IMR-90 (cell line): ENCODE results near the gene PNMA6F. TPM values are rescaled to one million over a fixed set of nuclear protein-coding genes. Genes with fewer than 3 reads are reported as not detected.
"Not testable (repeated sequence)": the region's sequence is repeated elsewhere in the genome, so short reads cannot be mapped to it uniquely, and the experiment has no call there.

ENCODE experiments used
- ATAC-seq: fragments of 200-7000 bp; cut with Tn5 transposase; 2 replicates; pipeline ENCODE4 v1.9.1; 2020; ENCODE audit warnings: low read depth, mild to moderate bottlenecking, moderate library complexity
- BruUV-seq: library from RNA; stranded (reverse); fragments of 400-500 nt; replicated peaks from 2 replicates; lab custom pipeline; 2021; lab: Mats Ljungman, UMichigan
- CTCF ChIA-PET: fragments of 300-600 bp; formaldehyde crosslinking; extraction: SDS; loops from one replicate; lab custom pipeline; 2021; ENCODE audit warnings: antibody characterized with exemption; lab: Yijun Ruan, JAX
- POLR2A ChIA-PET: fragments of 300-600 bp; sonication (Branson Sonifier 250); formaldehyde crosslinking; loops from one replicate; lab custom pipeline; 2022; ENCODE audit warnings: antibody characterized with exemption; ENCODE audit not compliant: unreplicated experiment; lab: Charles Lee
- DNase-seq: peaks from one replicate; pipeline ENCODE4 v3.0.0; 2013
- H2AFZ ChIP-seq: replicated peaks from 2 replicates; pipeline ENCODE3; 2013; ENCODE audit warnings: low read length, mild to moderate bottlenecking; ENCODE audit not compliant: poor library complexity
- H2AK5ac ChIP-seq: 2 replicates; pipeline ENCODE4 v1.6.1; 2013; ENCODE audit warnings: low read depth, low read length, inconsistent platforms
- H2AK9ac ChIP-seq: replicated peaks from 2 replicates; pipeline ENCODE3; 2013; ENCODE audit warnings: mild to moderate bottlenecking, low read depth, low read length, moderate library complexity; ENCODE audit not compliant: poor library complexity
- H2BK120ac ChIP-seq: 2 replicates; pipeline ENCODE4 v1.6.1; 2013; ENCODE audit warnings: low read depth, low read length, inconsistent platforms
- H2BK15ac ChIP-seq: 3 replicates; pipeline ENCODE4 v1.6.1; 2013; ENCODE audit warnings: low read depth, low read length, inconsistent platforms
- H2BK20ac ChIP-seq: 2 replicates; pipeline ENCODE4 v1.6.1; 2013; ENCODE audit warnings: low read depth, mild to moderate bottlenecking, inconsistent platforms, low read length, moderate library complexity
- H2BK5ac ChIP-seq: 2 replicates; pipeline ENCODE4 v1.6.1; 2013; ENCODE audit warnings: mild to moderate bottlenecking, low read depth, low read length, inconsistent platforms; ENCODE audit not compliant: poor library complexity, severe bottlenecking
- H3K14ac ChIP-seq: replicated peaks from 2 replicates; pipeline ENCODE4 v1.6.1; 2013; ENCODE audit warnings: low read depth, low read length, inconsistent platforms
- H3K18ac ChIP-seq: 2 replicates; pipeline ENCODE4 v1.6.1; 2013; ENCODE audit warnings: low read depth, low read length, control low read depth
- H3K23ac ChIP-seq: 2 replicates; pipeline ENCODE4 v1.6.1; 2013; ENCODE audit warnings: low read depth, low read length, inconsistent platforms
- H3K27ac ChIP-seq: 2 replicates; pipeline ENCODE4 v1.5.1; 2013; ENCODE audit warnings: mild to moderate bottlenecking, control low read depth, low read length; ENCODE audit not compliant: insufficient read depth
- H3K27me3 ChIP-seq: 2 replicates; pipeline ENCODE4 v1.6.1; 2013; ENCODE audit warnings: low read length; ENCODE audit not compliant: control insufficient read depth, insufficient read depth
- H3K36me3 ChIP-seq: 2 replicates; pipeline ENCODE4 v1.6.1; 2013; ENCODE audit warnings: low read length, mixed read lengths; ENCODE audit not compliant: control insufficient read depth, insufficient read depth
- H3K4ac ChIP-seq: 2 replicates; pipeline ENCODE4 v1.6.1; 2013; ENCODE audit warnings: low read depth, low read length, inconsistent platforms
- H3K4me1 ChIP-seq: 2 replicates; pipeline ENCODE4 v1.6.1; 2013; ENCODE audit warnings: low read length, mixed read lengths; ENCODE audit not compliant: control insufficient read depth, insufficient read depth
- H3K4me2 ChIP-seq: 2 replicates; pipeline ENCODE4 v1.6.1; 2013; ENCODE audit warnings: low read depth, mild to moderate bottlenecking, control low read depth, low read length, moderate library complexity
- H3K4me3 ChIP-seq: 2 replicates; pipeline ENCODE4 v1.5.1; 2013; ENCODE audit warnings: low read depth, mild to moderate bottlenecking, control low read depth, low read length, moderate library complexity; ENCODE audit not compliant: insufficient read depth
- H3K56ac ChIP-seq: 2 replicates; pipeline ENCODE4 v1.6.1; 2013; ENCODE audit warnings: low read length, inconsistent platforms; ENCODE audit not compliant: insufficient read depth; ENCODE audit errors: extremely low read depth
- H3K79me1 ChIP-seq, 2 experiments: 2 replicates each; pipeline ENCODE4 v1.6.1; 2013; ENCODE audit warnings: low read length in 2 of 2, inconsistent platforms in 1 of 2, low read depth in 1 of 2
- H3K9ac ChIP-seq: 2 replicates; pipeline ENCODE4 v1.6.1; 2013; ENCODE audit warnings: low read depth, low read length, control low read depth
- H3K9me1 ChIP-seq: 2 replicates; pipeline ENCODE4 v1.6.1; 2013; ENCODE audit warnings: low read length, inconsistent platforms; ENCODE audit not compliant: insufficient read depth
- H3K9me3 ChIP-seq: 2 replicates; pipeline ENCODE4 v1.6.1; 2013; ENCODE audit warnings: low read length; ENCODE audit not compliant: control insufficient read depth, insufficient read depth
- H4K20me1 ChIP-seq: 2 replicates; pipeline ENCODE4 v1.6.1; 2013; ENCODE audit warnings: low read length, inconsistent platforms; ENCODE audit not compliant: insufficient read depth
- H4K5ac ChIP-seq: 2 replicates; pipeline ENCODE4 v1.6.1; 2013; ENCODE audit warnings: mild to moderate bottlenecking, low read depth, low read length, control low read depth
- H4K8ac ChIP-seq, 2 experiments: 2 replicates each; pipeline ENCODE4 v1.6.1; 2013; ENCODE audit warnings: low read depth in 2 of 2, low read length in 2 of 2, control low read depth in 1 of 2, inconsistent platforms in 1 of 2
- H4K91ac ChIP-seq: 2 replicates; pipeline ENCODE4 v1.6.1; 2013; ENCODE audit warnings: low read depth, low read length, inconsistent platforms; ENCODE audit not compliant: insufficient read depth
- WGBS, 2 experiments: methylation state at CpG; one replicate each; pipeline versions ENCODE4 v1.1.5 to v1.1.7; 2013; ENCODE audit warnings: missing lambda C conversion rate in 2 of 2; ENCODE audit not compliant: insufficient read length in 1 of 2; ENCODE audit errors: extremely low coverage in 2 of 2; 5-methylcytosine and 5-hydroxymethylcytosine counted together
- dilution Hi-C: fragments of 300-500 bp; cut with HindIII; formaldehyde crosslinking; loops from one replicate; pipeline ENCODE4 v1.14.3; 2018; ENCODE audit warnings: low sequenced_read_pairs; ENCODE audit not compliant: unreplicated experiment
- in situ Hi-C: fragments of 300-500 bp; cut with MboI; formaldehyde crosslinking; loops from 3 replicates; pipeline ENCODE4 v1.14.3; 2019; ENCODE audit warnings: low sequenced_read_pairs, inconsistent platforms, mixed read lengths
- intact Hi-C: fragments of 100-400 bp; cut with micrococcal nuclease; formaldehyde crosslinking; loops from 2 replicates; pipeline ENCODE4 v1.10.0; 2022
- polyA plus RNA-seq, 3 experiments: library from polyadenylated mRNA; depleted of rRNA; stranded (reverse); fragments of >200 nt; gene quantifications; 2 replicates each; pipeline ENCODE4 v1.2.3, GENCODE V29; 2012; ENCODE audit warnings: low replicate concordance in 1 of 3
- total RNA-seq: library from RNA; depleted of rRNA; stranded (reverse); fragments of >200 nt; gene quantifications from 2 replicates; pipeline ENCODE4 v1.2.3, GENCODE V29; 2012

Gene PNMA6F
- total and polyA plus RNA-seq, 2 of the 4 experiments (the other 2 are of a cell fraction): not detected

DNA sequence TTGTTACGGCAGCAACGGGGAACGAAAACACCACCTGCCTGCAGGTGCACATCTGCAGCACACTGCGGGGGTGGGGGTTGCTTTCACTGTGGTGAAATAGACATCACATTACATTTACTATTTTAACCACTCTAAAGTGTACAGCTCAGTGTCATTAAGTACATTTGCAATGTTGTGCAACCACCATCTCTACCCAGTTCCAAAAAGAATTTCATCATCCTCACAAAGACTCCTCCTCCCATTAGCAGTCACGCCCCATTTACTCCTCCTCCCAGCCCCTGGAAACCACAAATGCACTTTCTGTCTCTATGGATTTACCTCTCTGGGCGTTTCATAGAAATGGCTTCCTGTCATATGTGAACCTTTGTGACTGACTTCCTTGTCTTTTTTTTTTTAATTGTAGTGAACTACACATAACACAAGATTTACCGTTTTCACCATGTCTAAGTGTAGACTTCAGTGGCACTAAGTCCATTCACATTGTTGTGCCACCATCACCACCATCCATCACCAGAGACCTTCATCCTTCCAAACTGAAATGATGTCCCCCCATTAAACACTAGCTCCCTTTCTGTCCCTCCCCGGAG is 28.0 kb downstream of the PNMA6F start:
- H3K4ac ChIP-seq, H3K4me1 ChIP-seq, H3K36me3 ChIP-seq, POLR2A ChIA-PET, H3K4me2 ChIP-seq, CTCF ChIA-PET, H3K4me3 ChIP-seq, BruUV-seq, H3K18ac ChIP-seq, H3K56ac ChIP-seq, H3K9me3 ChIP-seq, H2AK9ac ChIP-seq, in situ Hi-C loops, H3K27ac ChIP-seq, H3K23ac ChIP-seq, H3K14ac ChIP-seq, DNase-seq, H4K91ac ChIP-seq, ATAC-seq, H2AK5ac ChIP-seq, H2BK5ac ChIP-seq, H2BK15ac ChIP-seq, H4K8ac ChIP-seq, H3K27me3 ChIP-seq, H4K5ac ChIP-seq, intact Hi-C loops, H2BK120ac ChIP-seq, H3K79me1 ChIP-seq, H3K9me1 ChIP-seq, H2BK20ac ChIP-seq, H3K9ac ChIP-seq, H4K20me1 ChIP-seq, dilution Hi-C loops, H2AFZ ChIP-seq: not testable (repeated sequence)
- WGBS, 2 experiments: 67% methylated on average over 1 of the region's 8 CpGs; no CpG with 5 or more reads in 1 of the 2 experiments

DNA sequence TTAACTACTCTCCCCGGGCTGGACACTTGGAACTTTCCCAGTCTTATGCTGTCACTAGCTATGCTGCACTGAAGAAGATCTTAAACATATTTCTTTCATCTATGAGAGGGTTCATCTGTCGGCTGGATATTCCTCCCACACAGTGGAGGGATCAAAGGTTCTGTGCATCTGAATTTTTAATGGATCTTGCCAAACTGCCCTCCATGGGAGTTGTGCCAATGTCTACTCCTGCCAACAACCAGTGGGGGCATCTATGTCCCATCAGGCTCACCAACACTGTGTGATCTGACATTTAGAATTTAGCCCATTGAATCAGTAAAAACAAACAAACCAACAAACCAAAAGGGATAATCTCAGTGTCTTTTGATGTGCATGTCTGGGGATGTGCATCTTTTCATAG is 32.8 kb downstream of the PNMA6F start:
- H2BK5ac ChIP-seq, H4K5ac ChIP-seq, DNase-seq, H3K9me3 ChIP-seq, in situ Hi-C loops, ATAC-seq, H2AK9ac ChIP-seq, H2AK5ac ChIP-seq, H2BK20ac ChIP-seq, H3K9me1 ChIP-seq, CTCF ChIA-PET, H3K36me3 ChIP-seq, H2BK15ac ChIP-seq, H3K4me2 ChIP-seq, H3K4me3 ChIP-seq, H3K4me1 ChIP-seq, H2BK120ac ChIP-seq, H3K27ac ChIP-seq, H4K91ac ChIP-seq, H3K23ac ChIP-seq, dilution Hi-C loops, H3K79me1 ChIP-seq, H3K9ac ChIP-seq, H3K14ac ChIP-seq, POLR2A ChIA-PET, H4K20me1 ChIP-seq, intact Hi-C loops, H2AFZ ChIP-seq, H3K18ac ChIP-seq, H3K56ac ChIP-seq, BruUV-seq, H4K8ac ChIP-seq, H3K27me3 ChIP-seq, H3K4ac ChIP-seq: not testable (repeated sequence)
- WGBS, 2 experiments: no CpG with 5 or more reads among the region's 2 CpGs
